Measurements from ENCODE around the gene TNRC6B.

The TNRC6B gene

DNA sequence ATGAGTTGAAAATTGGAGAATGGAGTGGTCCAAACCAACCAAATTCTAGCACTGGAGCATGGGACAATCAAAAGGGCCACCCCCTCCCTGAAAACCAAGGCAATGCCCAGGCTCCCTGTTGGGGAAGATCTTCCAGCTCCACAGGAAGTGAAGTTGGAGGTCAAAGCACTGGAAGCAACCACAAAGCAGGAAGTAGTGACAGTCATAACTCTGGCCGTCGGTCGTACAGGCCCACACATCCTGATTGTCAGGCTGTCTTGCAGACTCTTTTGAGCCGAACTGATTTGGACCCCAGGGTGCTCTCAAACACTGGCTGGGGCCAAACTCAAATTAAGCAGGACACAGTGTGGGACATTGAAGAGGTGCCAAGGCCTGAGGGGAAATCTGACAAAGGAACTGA, 88.1 kb downstream of the TNRC6B start:
- in situ Hi-C loops (cut with MboI; ENCODE audit: low sequenced_read_pairs, unreplicated experiment): no loop called here
- no peak for DNase-seq (ENCODE audit: low spot score)
- TF ChIP-seq CTCF (IDR thresholded peaks at IDR 0.05; ENCODE audit: borderline replicate concordance, control extremely low read depth, extremely low read depth, insufficient read depth, missing control alignments): no peak

DNA sequence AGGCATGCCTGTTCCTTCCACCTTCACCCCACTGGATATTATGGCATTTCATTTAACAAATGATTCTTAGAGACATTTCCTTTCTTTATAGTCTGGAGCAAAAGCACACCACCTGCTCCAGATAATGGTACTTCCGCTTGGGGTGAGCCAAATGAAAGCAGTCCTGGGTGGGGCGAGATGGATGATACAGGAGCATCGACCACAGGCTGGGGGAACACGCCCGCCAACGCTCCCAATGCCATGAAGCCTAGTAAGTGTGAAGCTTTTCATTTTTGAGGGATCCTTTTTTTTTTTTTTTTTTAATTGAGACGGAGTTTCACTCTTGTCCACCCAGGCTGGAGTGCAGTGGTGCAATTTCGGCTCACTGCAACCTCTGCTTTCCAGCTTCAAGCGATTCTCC, 92.3 kb downstream of the TNRC6B start:
- in situ Hi-C loops (cut with MboI; ENCODE audit: low sequenced_read_pairs, unreplicated experiment): no loop called here
- no peak for TF ChIP-seq CTCF (IDR thresholded peaks at IDR 0.05; ENCODE audit: borderline replicate concordance, control extremely low read depth, extremely low read depth, insufficient read depth, missing control alignments)

GRCh38 chr22:40270748-40271373, 93.1 kb downstream of the TNRC6B start:
- no peak for DNase-seq (ENCODE audit: low spot score)
- in situ Hi-C loops (cut with MboI; ENCODE audit: low sequenced_read_pairs, unreplicated experiment): no loop called here
- no peak for TF ChIP-seq CTCF (IDR thresholded peaks at IDR 0.05; ENCODE audit: borderline replicate concordance, control extremely low read depth, extremely low read depth, insufficient read depth, missing control alignments)

More for the DNA sequence above, 92.3 kb downstream of the TNRC6B start:
- no peak for DNase-seq (ENCODE audit: low spot score)

DNA sequence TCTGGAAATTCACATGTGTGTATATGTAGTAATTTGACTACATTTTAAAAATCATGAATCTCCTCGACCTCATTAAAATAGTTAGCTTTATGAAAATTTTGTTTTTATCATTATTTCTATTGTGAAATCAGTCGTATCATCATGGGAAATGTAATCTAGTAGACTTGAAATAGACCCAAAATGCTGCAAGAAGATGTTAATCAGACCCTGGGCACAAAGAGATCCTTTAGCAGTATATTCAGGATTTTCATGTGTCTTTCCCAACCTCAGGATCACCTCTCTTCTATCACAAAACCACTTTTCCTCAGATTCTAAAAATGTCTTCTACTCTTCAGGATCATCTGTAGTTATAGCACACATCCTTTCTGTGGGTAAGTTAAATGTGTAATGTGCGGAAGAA, 93.7 kb downstream of the TNRC6B start:
- no peak for DNase-seq (ENCODE audit: low spot score)
- TF ChIP-seq CTCF (IDR thresholded peaks at IDR 0.05; ENCODE audit: borderline replicate concordance, control extremely low read depth, extremely low read depth, insufficient read depth, missing control alignments): no peak
- in situ Hi-C loops (cut with MboI; ENCODE audit: low sequenced_read_pairs, unreplicated experiment): no loop called here

GRCh38 chr22:40273319-40273718, 95.6 kb downstream of the TNRC6B start:
- no peak for DNase-seq (ENCODE audit: low spot score)
- in situ Hi-C loops (cut with MboI; ENCODE audit: low sequenced_read_pairs, unreplicated experiment): no loop called here
- TF ChIP-seq CTCF (IDR thresholded peaks at IDR 0.05; ENCODE audit: borderline replicate concordance, control extremely low read depth, extremely low read depth, insufficient read depth, missing control alignments): no peak

- no peak for TF ChIP-seq CTCF (IDR thresholded peaks at IDR 0.05; ENCODE audit: borderline replicate concordance, control extremely low read depth, extremely low read depth, insufficient read depth, missing control alignments)
- no peak for DNase-seq (ENCODE audit: low spot score)
- in situ Hi-C loops (cut with MboI; ENCODE audit: low sequenced_read_pairs, unreplicated experiment): no loop called here
Measured at GRCh38 chr22:40276996-40277823, 99.5 kb downstream of the TNRC6B start.
